GM12892 (cell line): ENCODE data around the gene AKT1S1.

Experiments used
- POLR2A ChIP-seq: IDR thresholded peaks from 2 replicates; pipeline ENCODE4 v1.6.1; 2011; ENCODE audit warnings: low read depth, low read length, control low read depth
- POLR2AphosphoS5 ChIP-seq: IDR thresholded peaks from 2 replicates; pipeline ENCODE4 v1.6.1; 2011; ENCODE audit warnings: low read depth, low read length, control low read depth
- TAF1 ChIP-seq: IDR thresholded peaks from 2 replicates; pipeline ENCODE4 v1.6.1; 2011; ENCODE audit warnings: low read depth, mild to moderate bottlenecking, control low read depth, low read length, borderline replicate concordance

- TF ChIP-seq POLR2A (no peak), POLR2AphosphoS5 (no peak), TAF1 (no peak)
These were observed 15.6 kb upstream of the AKT1S1 start for GRCh38 chr19:49892716-49893115.
